ENCODE data around the gene CEP128.

Gene CEP128

GRCh38 chr14:80587096-80587724, 354.3 kb downstream of the CEP128 start:
- no peak for DNase-seq

- no peak for DNase-seq
These were observed 355.4 kb downstream of the CEP128 start for GRCh38 chr14:80586131-80586530.

GRCh38 chr14:80585506-80585835, 356.1 kb downstream of the CEP128 start:
- no peak for DNase-seq

GRCh38 chr14:80584744-80585505, 356.6 kb downstream of the CEP128 start:
- no peak for DNase-seq

GRCh38 chr14:80577599-80577998, 363.9 kb downstream of the CEP128 start:
- DNase-seq, result no peak

- no peak for DNase-seq
These were observed 365.1 kb downstream of the CEP128 start for GRCh38 chr14:80576401-80576800.

GRCh38 chr14:80575763-80576162, 365.8 kb downstream of the CEP128 start:
- DNase-seq, result no peak

- DNase-seq, result no peak
These were observed 368.9 kb downstream of the CEP128 start for GRCh38 chr14:80572666-80573065.

GRCh38 chr14:80570930-80571298, 370.6 kb downstream of the CEP128 start:
- no peak for DNase-seq

GRCh38 chr14:80567905-80568536, 373.5 kb downstream of the CEP128 start:
- DNase-seq, result no peak

- no peak for DNase-seq
These were observed 376.5 kb downstream of the CEP128 start for GRCh38 chr14:80565001-80565400.

GRCh38 chr14:80564051-80564450, 377.5 kb downstream of the CEP128 start:
- no peak for DNase-seq

- DNase-seq, result no peak
These were observed 380.5 kb downstream of the CEP128 start for GRCh38 chr14:80560800-80561657.

- no peak for DNase-seq
These were observed 387.4 kb downstream of the CEP128 start for GRCh38 chr14:80554139-80554538.

GRCh38 chr14:80549141-80549540, 392.4 kb downstream of the CEP128 start:
- DNase-seq, result no peak

GRCh38 chr14:80545935-80546854, 395.3 kb downstream of the CEP128 start:
- DNase-seq, result no peak

- DNase-seq, result no peak
These were observed 397.2 kb downstream of the CEP128 start for GRCh38 chr14:80544366-80544765.

- no peak for DNase-seq
These were observed 398.3 kb downstream of the CEP128 start for GRCh38 chr14:80543211-80543610.

GRCh38 chr14:80538633-80539375, 402.7 kb downstream of the CEP128 start:
- no peak for DNase-seq

GRCh38 chr14:80537626-80538025, 403.9 kb downstream of the CEP128 start:
- no peak for DNase-seq

- DNase-seq, result no peak
These were observed 405.1 kb downstream of the CEP128 start for GRCh38 chr14:80536456-80536855.
